Gastrocnemius medialis (tissue), 4 donors: Measurements from ENCODE around the gene PARD3B.

Source experiments
- CTCF ChIP-seq, 5 experiments: fragments of 450-650 bp in 3 of 5; fragments of 200-600 bp in 2 of 5; sonication (generic) in 2 of 5; IDR thresholded peaks in 4 of 5; conservative IDR thresholded peaks in 1 of 5; 1 replicate in 4 of 5; 2 replicates in 1 of 5; pipeline ENCODE4 v1.5.1; 2016 to 2019; ENCODE audit warnings: antibody characterized with exemption in 5 of 5, mild to moderate bottlenecking in 3 of 5, moderate library complexity in 3 of 5
- POLR2A ChIP-seq, 2 donors: fragments of 450-650 bp; IDR thresholded peaks; one replicate each; pipeline ENCODE4 v1.6.1; 2017; ENCODE audit warnings: antibody characterized with exemption in 2 of 2, mild to moderate bottlenecking in 2 of 2, moderate library complexity in 2 of 2

GRCh38 chr2:204503869-204504268 lies 41.4 kb upstream of the PARD3B start:
- no peak for TF ChIP-seq CTCF (IDR thresholded peaks at IDR 0.05 in 4 of 5, conservative IDR thresholded peaks at IDR 0.05 in 1 of 5)
- no peak for TF ChIP-seq POLR2A (IDR thresholded peaks at IDR 0.05)
